Measurements from ENCODE around the gene DNAH17. TPM values are rescaled to one million over a fixed set of nuclear protein-coding genes. Genes with fewer than 3 reads are reported as not detected.
A peak's percentile ranks its signal among the peaks of the same experiment; 100 is the strongest.

Gene DNAH17
- total RNA-seq, 2 donors from 2014 or later, result 0.76 to 1.0 TPM

GRCh38 chr17:78435330-78436005, 141.7 kb downstream of the DNAH17 start:
- H3K36me3 Mint-ChIP-seq (ENCODE audit: insufficient read depth in 2 of 2), result no peaks in the 10 kb centered on the region
- no peak overlapping the region for H3K4me3 Mint-ChIP-seq
- ATAC-seq (replicated peaks in 1 of 2), result peak in 1 of 2 donors; percentile 9
- no peak for DNase-seq
- H3K4me1 Mint-ChIP-seq (ENCODE audit: low read depth), result no peaks in the 10 kb centered on the region
- peak overlapping the region; percentile 28 for H3K27ac Mint-ChIP-seq
- peaks cover 0 to 2% of the 10 kb centered on the region in 2 donors for H3K9me3 Mint-ChIP-seq
- no peaks in the 10 kb centered on the region for H3K27me3 Mint-ChIP-seq (ENCODE audit: low read depth)

GRCh38 chr17:78434455-78435329, 142.5 kb downstream of the DNAH17 start:
- H3K9me3 Mint-ChIP-seq, result peaks cover 0 to 2% of the 10 kb centered on the region in 2 donors
- ATAC-seq (replicated peaks in 1 of 2) (peak in 1 of 2 donors; percentile 5), DNase-seq (no peak)
- peaks cover under 1 to 4% of the 10 kb centered on the region in 2 donors for H3K36me3 Mint-ChIP-seq (ENCODE audit: insufficient read depth in 2 of 2)
- H3K27ac Mint-ChIP-seq, result no peak overlapping the region
- no peaks in the 10 kb centered on the region for H3K4me1 Mint-ChIP-seq (ENCODE audit: low read depth)
- no peaks in the 10 kb centered on the region for H3K27me3 Mint-ChIP-seq (ENCODE audit: low read depth)
- H3K4me3 Mint-ChIP-seq, result no peak overlapping the region

GRCh38 chr17:78433780-78434335, 143.3 kb downstream of the DNAH17 start:
- Mint-ChIP-seq H3K9me3 (peaks cover 0 to 2% of the 10 kb centered on the region in 2 donors), H3K27ac (no peak overlapping the region), H3K4me3 (no peak overlapping the region), H3K36me3 (ENCODE audit: insufficient read depth in 2 of 2) (peaks cover 3 to 7% of the 10 kb centered on the region in 2 donors), H3K4me1 (ENCODE audit: low read depth) (no peaks in the 10 kb centered on the region), H3K27me3 (ENCODE audit: low read depth) (no peaks in the 10 kb centered on the region)
- ATAC-seq (replicated peaks in 1 of 2) (no peak), DNase-seq (no peak)

- no peaks in the 10 kb centered on the region for H3K4me1 Mint-ChIP-seq (ENCODE audit: low read depth)
- H3K4me3 Mint-ChIP-seq, result no peak overlapping the region
- ATAC-seq (replicated peaks in 1 of 2) (peak in 1 of 2 donors; percentile 6), DNase-seq (no peak)
- H3K9me3 Mint-ChIP-seq, result peaks cover 0 to 2% of the 10 kb centered on the region in 2 donors
- H3K27ac Mint-ChIP-seq, result no peak overlapping the region
- H3K36me3 Mint-ChIP-seq (ENCODE audit: insufficient read depth in 2 of 2), result peaks cover 3 to 10% of the 10 kb centered on the region in 2 donors
- no peaks in the 10 kb centered on the region for H3K27me3 Mint-ChIP-seq (ENCODE audit: low read depth)
Observed at GRCh38 chr17:78433013-78433727, 144.0 kb downstream of the DNAH17 start.

- DNase-seq (no peak), ATAC-seq (replicated peaks in 1 of 2) (no peak)
- H3K27ac Mint-ChIP-seq, result no peak overlapping the region
- H3K4me3 Mint-ChIP-seq, result no peak overlapping the region
- H3K4me1 Mint-ChIP-seq (ENCODE audit: low read depth), result no peaks in the 10 kb centered on the region
- H3K36me3 Mint-ChIP-seq (ENCODE audit: insufficient read depth in 2 of 2), result peaks cover 3 to 10% of the 10 kb centered on the region in 2 donors
- no peaks in the 10 kb centered on the region for H3K9me3 Mint-ChIP-seq
- no peaks in the 10 kb centered on the region for H3K27me3 Mint-ChIP-seq (ENCODE audit: low read depth)
Observed at GRCh38 chr17:78432226-78433012, 144.8 kb downstream of the DNAH17 start.

- peaks cover 5 to 17% of the 10 kb centered on the region in 2 donors for H3K36me3 Mint-ChIP-seq (ENCODE audit: insufficient read depth in 2 of 2)
- ATAC-seq (replicated peaks in 1 of 2) (no peak), DNase-seq (no peak)
- no peaks in the 10 kb centered on the region for H3K27me3 Mint-ChIP-seq (ENCODE audit: low read depth)
- no peak overlapping the region for H3K4me3 Mint-ChIP-seq
- H3K4me1 Mint-ChIP-seq (ENCODE audit: low read depth), result no peaks in the 10 kb centered on the region
- H3K9me3 Mint-ChIP-seq, result no peaks in the 10 kb centered on the region
- H3K27ac Mint-ChIP-seq, result no peak overlapping the region
Observed at GRCh38 chr17:78431692-78431958, 145.6 kb downstream of the DNAH17 start.

GRCh38 chr17:78430892-78431691, 146.1 kb downstream of the DNAH17 start:
- peaks cover 5 to 17% of the 10 kb centered on the region in 2 donors for H3K36me3 Mint-ChIP-seq (ENCODE audit: insufficient read depth in 2 of 2)
- no peaks in the 10 kb centered on the region for H3K27me3 Mint-ChIP-seq (ENCODE audit: low read depth)
- H3K9me3 Mint-ChIP-seq, result no peaks in the 10 kb centered on the region
- no peak overlapping the region for H3K27ac Mint-ChIP-seq
- no peak for DNase-seq
- no peaks in the 10 kb centered on the region for H3K4me1 Mint-ChIP-seq (ENCODE audit: low read depth)
- H3K4me3 Mint-ChIP-seq, result no peak overlapping the region
- ATAC-seq (replicated peaks in 1 of 2), result no peak

GRCh38 chr17:78429618-78429995, 147.6 kb downstream of the DNAH17 start:
- ATAC-seq (replicated peaks in 1 of 2) (no peak), DNase-seq (no peak)
- no peaks in the 10 kb centered on the region for H3K9me3 Mint-ChIP-seq
- peaks cover 5 to 22% of the 10 kb centered on the region in 2 donors for H3K36me3 Mint-ChIP-seq (ENCODE audit: insufficient read depth in 2 of 2)
- no peak overlapping the region for H3K4me3 Mint-ChIP-seq
- peak overlapping the region; percentile 48 for H3K27ac Mint-ChIP-seq
- H3K4me1 Mint-ChIP-seq (ENCODE audit: low read depth), result no peaks in the 10 kb centered on the region
- no peaks in the 10 kb centered on the region for H3K27me3 Mint-ChIP-seq (ENCODE audit: low read depth)

GRCh38 chr17:78428836-78429617, 148.2 kb downstream of the DNAH17 start:
- Mint-ChIP-seq H3K4me1 (ENCODE audit: low read depth) (no peaks in the 10 kb centered on the region), H3K36me3 (ENCODE audit: insufficient read depth in 2 of 2) (peaks cover 5 to 22% of the 10 kb centered on the region in 2 donors), H3K9me3 (no peaks in the 10 kb centered on the region), H3K27ac (peak overlapping the region; percentile 1), H3K27me3 (ENCODE audit: low read depth) (no peaks in the 10 kb centered on the region), H3K4me3 (no peak overlapping the region)
- ATAC-seq (replicated peaks in 1 of 2), result no peak
- no peak for DNase-seq

GRCh38 chr17:78428025-78428575, 149.1 kb downstream of the DNAH17 start:
- no peaks in the 10 kb centered on the region for H3K27me3 Mint-ChIP-seq (ENCODE audit: low read depth)
- peaks cover 7 to 23% of the 10 kb centered on the region in 2 donors for H3K36me3 Mint-ChIP-seq (ENCODE audit: insufficient read depth in 2 of 2)
- H3K27ac Mint-ChIP-seq, result peak overlapping the region; percentile 63
- no peaks in the 10 kb centered on the region for H3K4me1 Mint-ChIP-seq (ENCODE audit: low read depth)
- H3K4me3 Mint-ChIP-seq, result no peak overlapping the region
- no peaks in the 10 kb centered on the region for H3K9me3 Mint-ChIP-seq
- DNase-seq, result no peak
- ATAC-seq (replicated peaks in 1 of 2), result no peak

GRCh38 chr17:78427140-78427539, 150.1 kb downstream of the DNAH17 start:
- peaks cover 2% of the 10 kb centered on the region for H3K4me1 Mint-ChIP-seq (ENCODE audit: low read depth)
- peak overlapping the region; percentile 15 for H3K27ac Mint-ChIP-seq
- peaks cover 8 to 24% of the 10 kb centered on the region in 2 donors for H3K36me3 Mint-ChIP-seq (ENCODE audit: insufficient read depth in 2 of 2)
- no peak overlapping the region for H3K4me3 Mint-ChIP-seq
- H3K27me3 Mint-ChIP-seq (ENCODE audit: low read depth), result no peaks in the 10 kb centered on the region
- ATAC-seq (replicated peaks in 1 of 2) (no peak), DNase-seq (no peak)
- H3K9me3 Mint-ChIP-seq, result no peaks in the 10 kb centered on the region

All from activated T-cell treated with anti-CD3 and anti-CD28 coated beads, Interleukin-2, amount 50 U/mL, for 72 hours (primary cell).